H1 (cell line): Measurements from ENCODE around the gene DCXR. TPM values are rescaled to one million over a fixed set of nuclear protein-coding genes. Genes with fewer than 3 reads are reported as not detected.

Source experiments
- CTCF ChIA-PET: fragments of 300-600 bp; sonication (Branson Sonifier 250); formaldehyde crosslinking; loops from one replicate; lab custom pipeline; 2021; ENCODE audit not compliant: partially characterized antibody; lab: Charles Lee
- POLR2A ChIA-PET: fragments of 300-600 bp; sonication (Branson Sonifier 250); formaldehyde crosslinking; loops from one replicate; lab custom pipeline; 2021; ENCODE audit warnings: inconsistent platforms; ENCODE audit not compliant: partially characterized antibody; lab: Charles Lee
- DNase-seq, 2 experiments: peaks; one replicate each; pipeline versions ENCODE4 v3.0.0 to v3.0.0-alpha.2; 2010 to 2022; ENCODE audit warnings: low spot score in 2 of 2, low read depth in 1 of 2, mixed read lengths in 1 of 2
- FAIRE-seq: peaks from 2 replicates; lab custom pipeline; 2011; peaks lifted over from hg19 to GRCh38; lab: Jason Lieb, UNC
- H2AFZ ChIP-seq: 2 replicates; pipeline ENCODE4 v1.8.1; 2012; ENCODE audit warnings: low read length, inconsistent platforms
- H2AK5ac ChIP-seq: 2 replicates; pipeline ENCODE4 v1.6.1; 2013; ENCODE audit warnings: low read depth, low read length
- H2BK120ac ChIP-seq: replicated peaks from 2 replicates; pipeline ENCODE3; 2013; ENCODE audit warnings: low read depth, low read length, inconsistent platforms
- H2BK12ac ChIP-seq: 2 replicates; pipeline ENCODE4 v1.6.1; 2013; ENCODE audit warnings: low read depth, low read length
- H2BK15ac ChIP-seq: 2 replicates; pipeline ENCODE4 v1.6.1; 2013; ENCODE audit warnings: low read length
- H2BK20ac ChIP-seq: 2 replicates; pipeline ENCODE4 v1.6.1; 2013; ENCODE audit warnings: low read length
- H2BK5ac ChIP-seq: 2 replicates; pipeline ENCODE4 v1.6.1; 2013; ENCODE audit warnings: low read depth, low read length
- H3K14ac ChIP-seq: 2 replicates; pipeline ENCODE4 v1.6.1; 2013; ENCODE audit warnings: inconsistent platforms; ENCODE audit not compliant: insufficient read length
- H3K18ac ChIP-seq: 2 replicates; pipeline ENCODE4 v1.6.1; 2013; ENCODE audit warnings: low read length; ENCODE audit errors: extremely low read depth
- H3K23ac ChIP-seq: 2 replicates; pipeline ENCODE4 v1.6.1; 2013; ENCODE audit warnings: inconsistent platforms; ENCODE audit not compliant: insufficient read length
- H3K23me2 ChIP-seq: 2 replicates; pipeline ENCODE4 v1.6.1; 2013; ENCODE audit warnings: low read depth, low read length
- H3K27ac ChIP-seq: 2 replicates; pipeline ENCODE4 v1.6.1; 2011; ENCODE audit warnings: low read depth, low read length, inconsistent platforms
- H3K27me3 ChIP-seq, 4 experiments: replicated peaks in 1 of 4; 1 replicate in 1 of 4; 2 replicates in 3 of 4; pipeline versions ENCODE4 v1.6.1 to v1.8.1; 2011 to 2013; ENCODE audit warnings: low read length in 3 of 4, mild to moderate bottlenecking in 3 of 4, inconsistent platforms in 2 of 4, mixed read lengths in 2 of 4, moderate library complexity in 1 of 4; ENCODE audit not compliant: control insufficient read depth in 3 of 4, insufficient read depth in 3 of 4; ENCODE audit errors: extremely low read depth in 1 of 4
- H3K36me3 ChIP-seq, 4 experiments: 2 replicates each; pipeline versions ENCODE4 v1.6.1 to v1.8.1; 2011 to 2013; ENCODE audit warnings: mild to moderate bottlenecking in 4 of 4, low read length in 3 of 4, moderate library complexity in 2 of 4, control low read depth in 1 of 4, inconsistent platforms in 1 of 4; ENCODE audit not compliant: insufficient read depth in 4 of 4, control insufficient read depth in 2 of 4
- H3K4ac ChIP-seq: replicated peaks from 2 replicates; pipeline ENCODE3; 2013; ENCODE audit warnings: low read length, low read depth, mixed read lengths, inconsistent platforms; ENCODE audit not compliant: insufficient read length
- H3K4me1 ChIP-seq, 4 experiments: replicated peaks in 1 of 4; 1 replicate in 1 of 4; 2 replicates in 3 of 4; pipeline versions ENCODE4 v1.6.1 to v1.8.1; 2011 to 2013; ENCODE audit warnings: low read length in 3 of 4, inconsistent platforms in 2 of 4, mixed read lengths in 1 of 4; ENCODE audit not compliant: insufficient read depth in 4 of 4, control insufficient read depth in 3 of 4
- H3K4me2 ChIP-seq, 2 experiments: 2 replicates each; pipeline versions ENCODE4 v1.6.1 to v1.8.1; 2011 to 2013; ENCODE audit warnings: low read depth in 2 of 2, low read length in 2 of 2, control low read depth in 1 of 2, inconsistent platforms in 1 of 2, mild to moderate bottlenecking in 1 of 2; ENCODE audit not compliant: insufficient read depth in 1 of 2
- H3K4me3 ChIP-seq, 4 experiments: fragments of 200-600, 300-600 bp in 1 of 4; sonication (generic), shearing (Covaris generic), sonication (Bioruptor Twin) in 1 of 4; 2 replicates each; pipeline versions ENCODE4 v1.5.1 to v1.8.1; 2011 to 2016; ENCODE audit warnings: low read length in 4 of 4, low read depth in 3 of 4, control low read depth in 2 of 4, inconsistent platforms in 2 of 4, mild to moderate bottlenecking in 2 of 4, mixed read lengths in 1 of 4, moderate library complexity in 1 of 4; ENCODE audit not compliant: insufficient read depth in 2 of 4; ENCODE audit errors: extremely low read depth in 1 of 4
- H3K56ac ChIP-seq: replicated peaks from 2 replicates; pipeline ENCODE3; 2013; ENCODE audit warnings: low read depth, mild to moderate bottlenecking, mixed read lengths, low read length, inconsistent platforms; ENCODE audit not compliant: insufficient read length
- H3K79me1 ChIP-seq: 2 replicates; pipeline ENCODE4 v1.6.1; 2013; ENCODE audit warnings: low read depth, low read length, control low read depth
- H3K79me2 ChIP-seq, 2 experiments: 2 replicates each; pipeline versions ENCODE4 v1.6.1 to v1.8.1; 2012 to 2013; ENCODE audit warnings: low read length in 2 of 2, mild to moderate bottlenecking in 2 of 2, inconsistent platforms in 1 of 2; ENCODE audit not compliant: insufficient read depth in 2 of 2, control insufficient read depth in 1 of 2
- H3K9ac ChIP-seq, 4 experiments: replicated peaks in 1 of 4; 1 replicate in 1 of 4; 2 replicates in 3 of 4; pipeline versions ENCODE4 v1.6.1 to v1.8.1; 2011 to 2013; ENCODE audit warnings: low read depth in 3 of 4, low read length in 3 of 4, control low read depth in 2 of 4, mild to moderate bottlenecking in 2 of 4, moderate library complexity in 2 of 4, inconsistent platforms in 1 of 4; ENCODE audit errors: extremely low read depth in 1 of 4
- H3K9me3 ChIP-seq, 2 experiments: 2 replicates each; pipeline versions ENCODE4 v1.6.1 to v1.8.1; 2012 to 2013; ENCODE audit warnings: mild to moderate bottlenecking in 2 of 2, moderate library complexity in 2 of 2, control low read depth in 1 of 2, inconsistent platforms in 1 of 2, low read depth in 1 of 2, low read length in 1 of 2, mixed read lengths in 1 of 2; ENCODE audit not compliant: insufficient read depth in 2 of 2
- H4K20me1 ChIP-seq, 2 experiments: replicated peaks in 1 of 2; 2 replicates each; pipeline versions ENCODE3 to v1.8.1; 2011 to 2013; ENCODE audit warnings: inconsistent platforms in 2 of 2, low read length in 2 of 2, mild to moderate bottlenecking in 1 of 2; ENCODE audit not compliant: insufficient read depth in 2 of 2, control insufficient read depth in 1 of 2
- H4K5ac ChIP-seq: 2 replicates; pipeline ENCODE4 v1.6.1; 2013; ENCODE audit warnings: low read length, low read depth, mixed read lengths, inconsistent platforms; ENCODE audit not compliant: insufficient read length
- H4K8ac ChIP-seq: 2 replicates; pipeline ENCODE4 v1.8.0; 2013; ENCODE audit warnings: mild to moderate bottlenecking, moderate library complexity, low read length, inconsistent platforms; ENCODE audit not compliant: insufficient read depth; ENCODE audit errors: extremely low read depth
- H4K91ac ChIP-seq: replicated peaks from 2 replicates; pipeline ENCODE3; 2013; ENCODE audit warnings: low read length, mixed read lengths, inconsistent platforms; ENCODE audit not compliant: insufficient read length
- PHF8 ChIP-seq: fragments of 200-600 bp; sonication (generic); conservative IDR thresholded peaks from 2 replicates; pipeline ENCODE4 v1.7.1; 2012; ENCODE audit warnings: low read depth, mild to moderate bottlenecking, inconsistent platforms, low read length, moderate library complexity
- POLR2AphosphoS5 ChIP-seq: IDR thresholded peaks from 2 replicates; pipeline ENCODE4 v1.6.1; 2011; ENCODE audit warnings: low read depth, low read length
- WGBS, 2 experiments: shearing (Covaris generic) in 1 of 2; methylation state at CpG; one replicate each; pipeline versions ENCODE4 v1.1.6 to v1.1.7; 2013 to 2015; ENCODE audit warnings: low lambda C conversion rate in 2 of 2, mixed read lengths in 2 of 2, inconsistent platforms in 1 of 2, low coverage in 1 of 2, missing lambda C conversion rate in 1 of 2; ENCODE audit not compliant: insufficient replicate concordance in 2 of 2, insufficient coverage in 1 of 2, insufficient read length in 1 of 2; ENCODE audit errors: extremely low coverage in 1 of 2, missing lambda C conversion rate in 1 of 2; 5-methylcytosine and 5-hydroxymethylcytosine counted together
- polyA plus RNA-seq, 7 experiments: library from polyadenylated mRNA; depleted of rRNA in 3 of 7; stranded (reverse) in 5 of 7; unstranded in 2 of 7; fragments of >200 nt in 5 of 7; fragments of 200-250 nt in 2 of 7; gene quantifications; 1 replicate in 5 of 7; 2 replicates in 1 of 7; 4 replicates in 1 of 7; pipeline versions ENCODE4 v1.2.1 to v1.2.3, GENCODE V29; 2011 to 2013; ENCODE audit warnings: missing spikeins in 2 of 7, mixed read lengths in 2 of 7
- total RNA-seq: library from RNA; stranded (reverse); fragmentation: NEBNext Ultra II Directional; extraction: Animal tissue kit (Norgen Biotek cat#: 25700); gene quantifications from 2 replicates; pipeline ENCODE4 v1.2.1, GENCODE V29; 2021

DCXR gene
- total and polyA plus RNA-seq, 2 of the 8 experiments (the other 6 are each of a cell fraction or from before 2014, with no cell fraction given): 96.3 to 212 TPM

DNA sequence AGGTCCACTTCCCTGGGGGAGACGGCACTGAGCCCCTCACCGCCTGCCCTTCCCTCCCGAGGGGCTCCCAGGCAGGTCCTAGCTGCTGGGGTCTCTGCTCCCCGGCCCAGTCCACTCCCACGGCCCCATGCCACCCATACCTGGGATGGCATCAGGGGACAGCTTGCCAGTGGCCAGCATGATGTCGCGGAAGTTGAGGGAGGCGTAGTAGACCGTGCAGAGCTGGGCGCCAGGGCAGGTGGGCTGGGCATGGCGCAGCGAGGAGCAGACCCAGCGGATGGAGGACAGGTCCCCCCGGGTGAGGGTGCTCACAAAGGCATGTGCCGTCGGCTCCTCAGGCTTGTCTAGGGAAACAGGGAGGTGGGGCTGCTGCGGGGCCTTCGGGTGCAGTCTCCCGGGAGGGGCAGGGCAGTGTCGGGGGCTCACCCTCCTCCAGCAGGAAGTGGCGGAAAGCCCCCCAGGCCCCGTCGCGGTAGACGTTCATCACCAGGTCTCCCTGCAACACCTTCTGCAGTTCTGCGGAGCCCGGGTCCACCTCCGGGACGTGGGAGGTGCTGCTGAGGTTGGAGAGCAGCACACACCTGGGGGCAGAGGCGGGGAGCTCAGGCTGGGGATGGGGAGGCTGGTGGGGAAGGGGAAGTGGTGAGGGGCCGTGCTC, 47.0 kb upstream of the DCXR start:
- Histone ChIP-seq H3K23ac (no peak overlapping the region), H4K5ac (no peak overlapping the region), H2BK15ac (no peak overlapping the region), H3K27me3 (no peaks in the 10 kb centered on the region), H3K4me1 (no peaks in the 10 kb centered on the region), H2BK120ac (no peak overlapping the region), H3K79me1 (peaks cover 7% of the 10 kb centered on the region), H3K79me2 (no peaks in the 10 kb centered on the region), H3K9me3 (no peaks in the 10 kb centered on the region), H3K4me3 (no peak overlapping the region), H3K27ac (no peak overlapping the region)
- no peak for FAIRE-seq
- WGBS, 2 experiments: 90% methylated on average over 22 of the region's 31 CpGs; no CpG with 5 or more reads in 1 of the 2 experiments
- POLR2A ChIA-PET: interaction anchor here (0.6 to 12.5 kb wide), 9 partner anchors 4 to 68 kb away, joined by 3 to 105 read pairs (median 5); no protein-coding TSS in a partner anchor
- TF ChIP-seq POLR2AphosphoS5: 0 out of 2 replicates have a peak, but pooled peaks have one; percentile 2
- TF ChIP-seq PHF8: no peak
- TF ChIP-seq, all 59 proteins: peak for 1
- no peak overlapping the region for H3K14ac ChIP-seq
- 0 out of 2 replicates have a peak overlapping the region, but pooled peaks have one; percentile 44 for H2BK5ac ChIP-seq
- no peaks in the 10 kb centered on the region for H3K23me2 ChIP-seq
- H4K20me1 ChIP-seq: peaks cover 26 to 78% of the 10 kb centered on the region in 2 experiments
- H3K4ac ChIP-seq: no peak overlapping the region
- H4K91ac ChIP-seq: no peak overlapping the region
- H3K4me2 ChIP-seq: no peak overlapping the region
- no peak overlapping the region for H2AFZ ChIP-seq
- H2AK5ac ChIP-seq: no peak overlapping the region
- DNase-seq: no peak
- no peak overlapping the region; the same call in 1 of the 2 replicates for H4K8ac ChIP-seq
- no peak overlapping the region for H3K18ac ChIP-seq
- H2BK20ac ChIP-seq: no peak overlapping the region
- H3K36me3 ChIP-seq: peaks cover 66 to 98% (median 92%) of the 10 kb centered on the region in 4 experiments
- H2BK12ac ChIP-seq: no peak overlapping the region
- no peak overlapping the region for H3K56ac ChIP-seq
- no peak overlapping the region for H3K9ac ChIP-seq
- CTCF ChIA-PET: interaction anchor here (0.9 to 1.3 kb wide), 2 partner anchors 12 to 22 kb away, joined by 3 read pairs; no protein-coding TSS in a partner anchor
